Erythroblast (primary cell): ENCODE data around the gene DQX1.

Experiments used
- DNase-seq, 2 experiments: peaks; one replicate each; lab custom pipeline; 2025; lab: John Stamatoyannopoulos, UW
- GATA1 ChIP-seq: IDR thresholded peaks from 2 replicates; pipeline ENCODE4 v1.6.1; 2011; ENCODE audit warnings: low read depth, mild to moderate bottlenecking, control low read depth, low read length, moderate library complexity
- POLR2A ChIP-seq: IDR thresholded peaks from 2 replicates; pipeline ENCODE4 v1.6.1; 2011; ENCODE audit warnings: mild to moderate bottlenecking, low read length

Gene DQX1

DNA sequence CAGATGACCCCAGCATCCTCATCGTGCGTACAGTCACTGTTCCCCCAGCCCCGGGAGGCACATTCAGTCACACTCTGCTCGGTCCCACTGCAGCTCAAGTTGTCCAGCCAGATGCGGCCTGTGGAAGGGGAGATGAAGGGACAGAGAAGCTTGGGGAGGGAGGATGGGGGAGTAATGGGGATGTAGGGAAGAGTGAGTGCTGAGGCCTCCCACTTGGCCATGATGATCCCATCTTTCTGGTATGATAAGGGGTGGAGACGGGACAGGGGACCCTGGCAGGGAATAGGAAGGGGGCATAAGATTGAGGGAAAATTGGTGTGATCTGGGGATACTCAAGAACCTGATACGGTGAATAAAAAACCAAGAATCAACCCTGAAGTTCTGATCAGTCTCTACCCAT is 24.2 kb upstream of the DQX1 start:
- DNase-seq: no peak

DNA sequence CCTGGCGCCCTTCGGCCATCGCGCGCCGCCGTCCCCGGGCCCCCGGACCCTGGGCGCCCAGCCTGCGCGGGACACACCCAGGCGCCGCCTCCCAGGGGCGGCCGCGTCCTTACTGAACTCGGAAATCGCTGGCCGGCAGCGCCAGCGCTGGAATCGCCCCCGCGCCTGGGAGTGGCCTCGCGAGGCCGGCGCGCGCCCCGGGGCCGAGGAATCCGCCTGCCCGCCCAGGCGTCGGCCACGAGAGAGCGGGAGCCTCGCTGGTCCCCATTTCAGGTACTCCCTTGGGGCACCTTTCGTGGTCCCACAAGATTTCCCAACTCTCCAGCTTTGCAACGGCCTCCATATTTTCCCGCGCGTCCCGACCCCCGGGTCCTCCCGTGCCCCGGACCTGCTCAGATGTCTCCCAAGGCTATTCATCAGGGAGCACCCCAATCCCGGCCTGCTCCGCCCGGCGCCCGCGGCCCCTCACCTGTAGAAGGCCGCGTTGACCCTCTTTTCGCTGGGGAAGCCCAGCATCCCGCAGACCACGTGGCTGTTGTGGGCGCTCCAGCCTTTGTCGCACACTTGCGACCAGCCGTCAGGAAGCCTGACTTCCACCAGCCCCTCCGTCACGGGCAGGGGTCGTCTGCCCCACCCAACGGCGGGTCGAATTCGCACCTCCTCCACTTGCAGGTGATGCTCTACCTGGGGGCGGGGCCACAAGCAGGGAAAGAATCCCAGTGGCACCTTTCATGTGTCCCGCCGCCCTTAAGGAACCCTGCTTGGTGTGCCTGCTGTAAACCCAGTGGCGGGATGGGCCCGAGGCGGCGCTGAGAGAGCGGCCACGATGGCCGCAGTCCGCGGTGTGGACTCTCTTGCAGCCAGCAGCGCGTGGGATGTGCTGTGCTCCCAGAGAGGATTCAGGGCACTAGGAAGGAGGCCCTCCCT is 23.1 kb upstream of the DQX1 start:
- peak; percentile 81 for DNase-seq
- TF ChIP-seq GATA1 (no peak), POLR2A (peak; percentile 41)

More for the DNA sequence above, 24.2 kb upstream of the DQX1 start:
- TF ChIP-seq POLR2A (no peak), GATA1 (no peak)

DNA sequence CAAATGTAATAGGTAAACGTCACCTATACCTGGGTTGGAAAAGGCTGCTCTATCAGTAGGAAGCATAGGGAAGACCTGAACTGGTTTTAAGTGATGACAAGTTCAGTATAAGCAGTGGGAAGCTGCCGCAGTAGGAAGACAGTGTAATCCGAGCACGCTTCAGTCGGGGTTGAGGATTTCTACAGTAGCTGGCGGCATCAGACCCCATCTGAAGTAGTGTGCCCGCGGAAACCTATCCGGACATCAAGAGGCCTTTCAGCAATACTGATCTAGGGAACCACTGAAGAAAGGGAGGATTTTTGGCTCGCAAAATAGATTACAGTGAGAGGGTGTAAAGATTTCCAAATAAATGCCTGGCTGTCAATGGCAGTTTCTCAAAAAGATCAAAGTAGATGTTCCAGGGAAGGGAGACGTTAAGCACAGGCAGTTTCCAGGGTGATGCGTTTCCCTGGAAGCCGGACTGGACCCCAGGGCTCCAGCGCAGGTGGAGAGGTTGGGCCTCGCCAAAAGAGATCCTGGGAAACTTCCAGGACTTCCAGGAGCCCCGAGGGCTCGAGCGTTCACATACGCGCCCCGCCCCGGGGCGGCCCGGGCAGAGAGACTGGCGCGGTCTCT is 22.4 kb upstream of the DQX1 start:
- TF ChIP-seq GATA1 (no peak), POLR2A (peak; percentile 44)
- DNase-seq: no peak

DNA sequence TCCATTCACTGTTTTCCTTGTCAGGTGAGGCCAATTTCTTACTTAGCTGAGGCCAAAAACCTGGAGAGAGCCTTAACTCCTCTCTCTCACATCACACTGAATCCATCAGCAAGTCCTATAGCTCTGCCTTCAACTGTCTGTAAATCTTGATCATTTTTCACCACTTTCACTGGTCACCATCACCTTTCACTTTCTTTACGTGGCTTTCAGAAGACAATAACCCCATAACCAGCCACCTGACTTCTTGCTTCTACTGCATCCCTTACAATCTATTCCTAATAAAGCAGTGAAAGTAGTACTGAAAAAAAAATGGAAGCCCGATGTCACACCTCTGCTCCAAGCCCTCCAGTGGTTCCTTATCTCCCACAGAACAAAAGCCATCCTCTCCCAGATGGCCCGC is 20.0 kb upstream of the DQX1 start:
- no peak for DNase-seq
- TF ChIP-seq GATA1: no peak
- TF ChIP-seq POLR2A: no peak

DNA sequence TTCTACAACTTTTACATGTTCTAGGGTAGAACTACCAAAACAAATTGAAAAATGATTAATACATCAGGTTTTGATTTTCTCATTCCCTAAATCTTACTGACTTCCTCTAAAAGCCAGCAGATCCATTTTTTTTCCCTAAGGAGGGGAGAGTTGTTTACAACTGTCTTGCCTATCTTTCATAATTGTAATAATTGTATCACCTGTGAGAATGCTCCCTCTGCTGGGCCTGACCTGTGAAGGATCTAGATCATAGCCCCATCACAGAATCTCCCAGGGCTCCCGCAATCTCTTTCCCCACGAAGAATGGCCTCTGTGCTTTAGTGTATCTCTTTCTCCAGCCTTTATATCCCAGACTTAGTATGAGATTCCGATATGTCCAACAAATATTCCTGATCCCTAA is 18.6 kb upstream of the DQX1 start:
- no peak for DNase-seq

DNA sequence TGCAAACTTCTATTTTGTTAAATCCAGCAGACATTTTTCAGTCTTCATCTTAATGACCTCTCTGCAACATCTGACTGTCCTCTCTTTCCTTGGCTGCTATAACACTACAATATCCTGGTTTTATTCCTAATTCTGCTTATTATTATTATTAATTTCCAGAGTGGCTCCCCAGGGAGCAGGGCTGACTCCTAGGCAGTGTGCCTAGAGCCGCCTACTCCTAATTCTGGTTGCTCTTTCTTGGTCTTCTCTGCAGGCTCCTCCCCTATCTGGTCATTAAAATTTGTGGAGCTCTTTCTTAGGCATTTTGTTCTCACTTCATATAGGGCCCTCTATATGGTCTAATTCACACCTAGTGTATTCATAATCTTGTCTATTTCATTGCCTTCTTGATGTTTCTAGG is 16.9 kb upstream of the DQX1 start:
- no peak for DNase-seq
- TF ChIP-seq GATA1: no peak
- no peak for TF ChIP-seq POLR2A

More for the DNA sequence above, 18.6 kb upstream of the DQX1 start:
- TF ChIP-seq GATA1 (no peak), POLR2A (no peak)

DNA sequence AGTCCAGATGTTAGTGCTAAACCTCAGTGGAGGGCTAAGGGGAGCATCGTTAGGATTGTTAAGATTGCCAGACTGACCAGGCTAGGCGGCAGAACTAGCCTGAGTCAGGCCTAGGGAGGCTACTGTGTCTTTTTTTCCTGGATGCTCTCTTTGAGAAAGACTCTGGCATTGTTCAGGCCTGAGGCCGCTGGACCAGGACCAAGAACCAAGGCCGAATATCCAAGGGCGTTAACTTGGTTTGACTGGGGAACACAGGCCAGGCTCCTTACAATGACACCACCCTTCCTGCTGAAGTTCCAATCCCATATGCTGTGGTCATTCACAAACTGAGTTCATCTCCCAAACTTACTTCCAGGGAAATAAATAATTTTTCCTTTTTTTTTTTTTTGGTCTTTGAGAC is 14.3 kb upstream of the DQX1 start:
- TF ChIP-seq GATA1 (no peak), POLR2A (no peak)
- DNase-seq: no peak

DNA sequence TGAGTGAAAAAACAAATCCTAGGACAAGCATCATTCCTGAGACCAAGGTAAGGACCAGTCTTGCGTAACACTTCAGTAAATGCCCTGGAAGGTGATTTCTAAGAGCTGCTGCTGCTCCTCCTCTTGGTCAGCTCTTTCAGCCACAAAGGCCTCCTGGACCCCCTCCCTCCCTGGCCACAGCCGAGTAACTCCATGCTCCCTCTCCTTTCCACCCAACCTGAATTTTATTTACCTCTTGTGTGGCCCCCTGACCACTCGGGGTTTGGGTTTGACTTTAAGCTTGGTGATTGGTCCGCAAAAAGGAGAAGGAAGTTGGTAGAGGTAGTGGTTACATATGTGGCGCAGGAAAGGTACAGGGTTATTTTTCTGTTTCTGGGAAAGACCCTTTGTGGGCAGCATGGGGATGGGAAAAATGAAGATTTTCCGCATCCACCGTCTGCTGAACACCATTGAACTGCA is 12.9 kb upstream of the DQX1 start:
- TF ChIP-seq POLR2A (no peak), GATA1 (no peak)
- no peak for DNase-seq

DNA sequence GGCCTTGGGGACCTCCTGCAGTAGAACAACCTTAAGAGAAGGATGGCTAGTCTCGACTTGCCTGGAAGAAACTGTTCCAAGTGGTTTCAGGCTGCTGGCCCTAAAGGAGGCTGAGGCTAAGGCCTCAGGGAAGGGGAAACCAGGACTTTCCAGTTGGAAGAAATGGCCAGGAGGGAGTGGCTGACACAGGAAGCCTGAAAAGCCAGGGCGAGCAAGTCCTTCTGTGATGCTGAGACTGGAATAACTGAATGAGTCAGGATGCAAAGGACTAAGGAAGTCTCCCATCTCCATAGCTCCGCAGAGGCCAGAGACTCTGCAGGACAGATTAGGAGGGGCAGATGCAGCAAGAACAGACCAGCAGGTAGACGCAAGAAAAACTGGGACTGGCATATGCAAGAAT is 11.1 kb upstream of the DQX1 start:
- TF ChIP-seq GATA1: no peak
- TF ChIP-seq POLR2A: no peak

DNA sequence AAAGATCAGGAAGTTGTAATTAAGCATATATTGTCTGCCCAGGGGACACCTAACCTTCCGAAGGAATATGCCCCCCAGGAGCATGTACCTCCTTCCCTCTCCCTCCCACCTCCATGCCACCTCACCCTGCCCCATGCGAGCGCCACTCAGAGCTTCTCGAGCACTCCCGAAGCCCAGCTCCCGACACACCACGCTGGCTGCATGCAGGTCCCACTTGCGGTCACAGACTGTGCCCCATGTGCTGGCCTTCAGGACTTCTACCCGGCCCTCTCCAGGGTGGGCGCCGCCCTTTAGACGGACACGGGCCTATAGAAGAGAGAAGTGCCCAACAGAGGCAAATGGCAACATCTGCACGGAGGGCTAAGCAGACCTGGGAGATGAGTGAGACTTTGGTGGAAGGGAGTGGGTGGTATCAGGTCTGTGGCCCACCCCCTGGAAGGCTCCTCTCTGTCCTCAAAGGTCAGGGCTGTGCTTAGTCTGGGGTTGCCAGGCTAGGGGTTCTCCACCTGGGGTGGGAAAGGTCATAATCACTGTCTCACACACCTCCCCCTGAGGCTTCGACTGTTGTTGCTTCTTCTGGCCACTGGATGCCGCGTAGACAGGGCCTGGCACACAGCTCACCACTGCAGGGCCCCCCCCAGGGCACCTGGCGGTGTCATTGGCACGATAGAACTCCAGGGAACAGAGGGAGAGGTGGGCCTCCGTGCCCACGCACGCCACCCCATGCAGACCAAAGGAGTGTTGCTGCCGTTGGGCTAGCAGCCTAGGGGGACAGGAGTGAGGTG is 10.3 kb upstream of the DQX1 start:
- DNase-seq: no peak
- TF ChIP-seq GATA1 (no peak), POLR2A (no peak)

More for the DNA sequence above, 11.1 kb upstream of the DQX1 start:
- no peak for DNase-seq

DNA sequence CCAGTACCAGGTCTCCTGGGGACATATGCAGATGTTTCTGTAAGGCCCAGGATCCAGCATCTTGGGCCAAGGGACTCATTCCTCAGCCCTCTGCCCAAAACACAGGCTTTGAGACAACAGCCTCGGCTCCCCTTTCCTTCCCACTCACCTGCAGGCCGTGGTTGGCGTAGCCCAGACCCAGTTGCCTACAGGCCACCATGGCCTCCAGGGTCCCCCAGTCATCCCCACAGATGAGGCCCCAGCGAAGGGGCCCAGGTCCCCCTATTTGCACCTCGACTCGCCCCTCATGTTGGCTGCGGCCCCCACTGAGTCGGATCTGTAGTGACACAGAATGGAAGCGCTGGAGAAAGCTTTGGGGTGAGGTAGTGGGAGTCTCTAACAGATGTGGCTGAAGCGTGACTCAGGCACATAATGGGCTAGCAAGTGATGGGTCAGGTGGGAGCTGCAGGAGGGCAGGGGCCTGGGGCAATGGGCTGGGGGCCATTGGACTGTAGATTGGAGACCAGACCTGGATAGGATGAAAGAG is 9.5 kb upstream of the DQX1 start:
- DNase-seq: no peak
- TF ChIP-seq POLR2A: no peak
- no peak for TF ChIP-seq GATA1

DNA sequence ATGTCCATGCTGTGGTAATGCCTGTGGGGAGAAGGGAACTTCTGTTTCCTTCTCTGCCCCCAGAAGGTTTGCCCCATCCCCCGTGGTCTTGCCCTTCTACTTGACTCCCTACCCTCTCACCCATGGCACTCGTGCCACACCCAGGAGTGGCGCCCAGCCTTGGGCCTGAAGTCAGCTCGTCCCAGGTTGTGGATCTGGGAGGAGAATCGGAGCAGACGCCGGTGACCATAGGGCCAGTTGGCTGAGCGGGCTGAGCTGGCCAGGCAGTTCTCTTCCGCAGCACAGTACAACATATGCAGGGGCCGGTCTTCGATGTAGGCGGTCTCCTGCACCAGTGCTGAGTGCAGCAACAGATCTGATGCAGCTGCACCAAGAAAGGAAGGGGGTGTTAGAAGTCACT is 8.4 kb upstream of the DQX1 start:
- no peak for DNase-seq
- TF ChIP-seq GATA1 (no peak), POLR2A (peak; percentile 13)

DNA sequence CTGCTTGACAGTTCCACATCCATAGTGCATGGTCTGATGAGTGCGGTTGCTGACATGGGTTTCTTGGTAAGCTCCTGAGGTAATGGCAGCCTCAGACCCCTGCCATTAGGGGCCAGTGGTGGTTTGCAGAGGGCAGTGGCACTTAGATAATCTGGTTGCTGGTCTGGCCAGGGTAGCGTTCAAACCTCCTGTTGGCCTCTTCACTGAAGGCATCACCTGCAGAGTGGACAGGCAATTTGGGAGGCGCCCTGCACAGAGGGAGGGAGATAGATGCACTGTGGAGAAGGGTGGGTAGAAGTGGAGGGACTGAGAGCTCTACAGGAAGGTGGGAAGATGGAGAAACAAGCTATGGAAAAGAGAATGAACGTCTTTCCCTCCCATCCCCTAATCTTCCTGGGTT is 7.4 kb upstream of the DQX1 start:
- no peak for DNase-seq
- TF ChIP-seq POLR2A (peak; percentile 29), GATA1 (no peak)
